Thoracic aorta (tissue), 2 donors: Measurements from ENCODE around the gene TMEM121. TPM values are rescaled to one million over a fixed set of nuclear protein-coding genes. Genes with fewer than 3 reads are reported as not detected.
"Not testable (repeated sequence)": the region's sequence is repeated elsewhere in the genome, so short reads cannot be mapped to it uniquely, and the experiment has no call there.

Experiments
- ATAC-seq: fragments of 150-250 bp; one replicate; pipeline ENCODE4 v1.8.0; 2017; ENCODE audit warnings: low read depth; ENCODE audit not compliant: insufficient number of reproducible peaks, low FRiP score
- DNase-seq: peaks from one replicate; pipeline ENCODE4 v3.0.0-alpha.2; 2020; ENCODE audit warnings: low spot score
- H3K27ac ChIP-seq, 2 donors: fragments of 200-600 bp; sonication (generic); 1 replicate in 1 of 2; 2 replicates in 1 of 2; pipeline ENCODE4 v1.5.1; 2016; ENCODE audit warnings: mild to moderate bottlenecking in 2 of 2, moderate library complexity in 2 of 2
- H3K27me3 ChIP-seq: fragments of 200-600 bp; sonication (generic); replicated peaks from 2 replicates; pipeline ENCODE4 v1.6.0; 2016; ENCODE audit warnings: mild to moderate bottlenecking; ENCODE audit not compliant: insufficient read depth
- H3K36me3 ChIP-seq: fragments of 200-600 bp; sonication (generic); one replicate; pipeline ENCODE4 v1.5.1; 2016
- H3K4me1 ChIP-seq, 2 donors: fragments of 200-600 bp; sonication (generic); 1 replicate in 1 of 2; 2 replicates in 1 of 2; pipeline versions ENCODE4 v1.5.1 to v1.6.0; 2016; ENCODE audit warnings: low read depth in 2 of 2, mild to moderate bottlenecking in 1 of 2; ENCODE audit not compliant: control insufficient read depth in 1 of 2
- H3K4me3 ChIP-seq: fragments of 200-600 bp; sonication (generic); 2 replicates; pipeline ENCODE4 v1.5.1; 2016; ENCODE audit warnings: mild to moderate bottlenecking
- H3K9me3 ChIP-seq: fragments of 200-600 bp; sonication (generic); 2 replicates; pipeline ENCODE4 v1.5.1; 2016
- CTCF ChIP-seq: fragments of 200-600 bp; sonication (generic); IDR thresholded peaks from one replicate; pipeline ENCODE4 v1.5.1; 2019; ENCODE audit warnings: antibody characterized with exemption
- total RNA-seq, 2 donors: library from RNA; depleted of rRNA; stranded (reverse); fragments of >200 nt; gene quantifications; one replicate each; pipeline versions ENCODE4 v1.1.0 to v1.2.3, GENCODE V29; 2016

The TMEM121 gene
- total RNA-seq, 2 donors from 2014 or later, result 2.6 to 5.5 TPM

GRCh38 chr14:105547741-105548169 is 21.4 kb downstream of the TMEM121 start:
- Histone ChIP-seq H3K36me3 (no peaks in the 10 kb centered on the region), H3K9me3 (peaks cover 5% of the 10 kb centered on the region), H3K27me3 (no peaks in the 10 kb centered on the region), H3K27ac (no peak overlapping the region), H3K4me1 (no peaks in the 10 kb centered on the region), H3K4me3 (no peak overlapping the region)
- no peak for TF ChIP-seq CTCF
- no peak for DNase-seq
- no peak for ATAC-seq

GRCh38 chr14:105549481-105549880 is 23.1 kb downstream of the TMEM121 start:
- TF ChIP-seq CTCF, result no peak
- no peaks in the 10 kb centered on the region for H3K36me3 ChIP-seq
- H3K4me1 ChIP-seq, result no peaks in the 10 kb centered on the region
- H3K27me3 ChIP-seq, result no peaks in the 10 kb centered on the region
- no peaks in the 10 kb centered on the region for H3K9me3 ChIP-seq
- DNase-seq (no peak), ATAC-seq (no peak)
- no peak overlapping the region for H3K27ac ChIP-seq
- no peak overlapping the region for H3K4me3 ChIP-seq

GRCh38 chr14:105554022-105554421 is 27.6 kb downstream of the TMEM121 start:
- Histone ChIP-seq H3K27ac (no peak overlapping the region), H3K4me1 (no peaks in the 10 kb centered on the region), H3K36me3 (no peaks in the 10 kb centered on the region), H3K4me3 (no peak overlapping the region), H3K27me3 (no peaks in the 10 kb centered on the region), H3K9me3 (no peaks in the 10 kb centered on the region)
- ATAC-seq, result no peak
- no peak for TF ChIP-seq CTCF
- no peak for DNase-seq

- no peaks in the 10 kb centered on the region for H3K4me1 ChIP-seq
- H3K27ac ChIP-seq, result no peak overlapping the region
- H3K27me3 ChIP-seq, result no peaks in the 10 kb centered on the region
- H3K4me3 ChIP-seq, result no peak overlapping the region
- DNase-seq (no peak), ATAC-seq (no peak)
- H3K36me3 ChIP-seq, result no peaks in the 10 kb centered on the region
- H3K9me3 ChIP-seq, result no peaks in the 10 kb centered on the region
- TF ChIP-seq CTCF, result no peak
These were observed 28.1 kb downstream of the TMEM121 start for GRCh38 chr14:105554523-105554922.

GRCh38 chr14:105557671-105558070 is 31.3 kb downstream of the TMEM121 start:
- DNase-seq, H3K27ac ChIP-seq, H3K4me1 ChIP-seq, H3K4me3 ChIP-seq, H3K9me3 ChIP-seq, H3K36me3 ChIP-seq, H3K27me3 ChIP-seq, ATAC-seq: not testable (repeated sequence)

GRCh38 chr14:105558449-105559154 is 32.2 kb downstream of the TMEM121 start:
- H3K4me1 ChIP-seq, DNase-seq, H3K36me3 ChIP-seq, H3K27ac ChIP-seq, H3K27me3 ChIP-seq, H3K4me3 ChIP-seq, H3K9me3 ChIP-seq: not testable (repeated sequence)
- ATAC-seq, result peak; percentile 26
- TF ChIP-seq CTCF, result peak; percentile 56

- not testable (repeated sequence) for H3K4me3 ChIP-seq, H3K4me1 ChIP-seq, ATAC-seq, H3K27ac ChIP-seq, DNase-seq, H3K27me3 ChIP-seq, H3K36me3 ChIP-seq, H3K9me3 ChIP-seq
These were observed 33.1 kb downstream of the TMEM121 start for GRCh38 chr14:105559384-105560047.
